Osteoblast (primary cell): ENCODE data around the gene TENM3. TPM values are rescaled to one million over a fixed set of nuclear protein-coding genes. Genes with fewer than 3 reads are reported as not detected.

Experiments
- DNase-seq: peaks from one replicate; pipeline ENCODE4 v3.0.0; 2011; ENCODE audit warnings: low spot score, mixed read lengths; ENCODE audit not compliant: insufficient read length; ENCODE audit errors: missing footprints
- H2AFZ ChIP-seq: 2 replicates; pipeline ENCODE4 v1.6.0; 2011; ENCODE audit warnings: mild to moderate bottlenecking, low read length
- H3K27ac ChIP-seq: 2 replicates; pipeline ENCODE4 v1.5.1; 2011; ENCODE audit warnings: mild to moderate bottlenecking, low read depth, low read length, moderate library complexity
- H3K27me3 ChIP-seq: 2 replicates; pipeline ENCODE4 v1.6.0; 2012; ENCODE audit warnings: mild to moderate bottlenecking, control low read depth, inconsistent platforms, low read length, moderate library complexity; ENCODE audit not compliant: insufficient read depth
- H3K36me3 ChIP-seq: 2 replicates; pipeline ENCODE4 v1.5.1; 2011; ENCODE audit warnings: mild to moderate bottlenecking, low read length, control low read depth, moderate library complexity; ENCODE audit not compliant: insufficient read depth
- H3K4me1 ChIP-seq: 2 replicates; pipeline ENCODE4 v1.5.1; 2011; ENCODE audit warnings: mild to moderate bottlenecking, low read length, control low read depth, moderate library complexity; ENCODE audit not compliant: insufficient read depth
- H3K4me2 ChIP-seq: 2 replicates; pipeline ENCODE4 v1.6.0; 2011; ENCODE audit warnings: mild to moderate bottlenecking, low read length; ENCODE audit not compliant: insufficient read depth
- H3K4me3 ChIP-seq: fragments of 200-600 bp; sonication (generic); 3 replicates; pipeline ENCODE4 v1.5.1; 2012; ENCODE audit warnings: mild to moderate bottlenecking, low read length, inconsistent platforms; ENCODE audit not compliant: insufficient read depth
- H3K79me2 ChIP-seq: 2 replicates; pipeline ENCODE4 v1.6.0; 2012; ENCODE audit warnings: mild to moderate bottlenecking, low read length, control low read depth, inconsistent platforms; ENCODE audit not compliant: insufficient read depth
- H3K9me3 ChIP-seq: 2 replicates; pipeline ENCODE4 v1.5.1; 2011; ENCODE audit warnings: low read depth, low read length, control low read depth
- H4K20me1 ChIP-seq: 2 replicates; pipeline ENCODE4 v1.6.0; 2012; ENCODE audit warnings: mild to moderate bottlenecking, low read length, control low read depth; ENCODE audit not compliant: insufficient read depth
- total RNA-seq: library from RNA; depleted of rRNA; stranded (reverse); fragments of >200 nt; gene quantifications from 2 replicates; pipeline ENCODE4 v1.2.3, GENCODE V29; 2012
- TF ChIP-seq, protein P1 (sequence below): IDR thresholded peaks from 2 replicates; pipeline ENCODE4 v1.5.1; 2011; ENCODE audit warnings: mild to moderate bottlenecking, low read depth, low read length, moderate library complexity; ENCODE audit errors: extremely low read depth

Gene TENM3
- total RNA-seq, 1 donor: 59.0 TPM

DNA sequence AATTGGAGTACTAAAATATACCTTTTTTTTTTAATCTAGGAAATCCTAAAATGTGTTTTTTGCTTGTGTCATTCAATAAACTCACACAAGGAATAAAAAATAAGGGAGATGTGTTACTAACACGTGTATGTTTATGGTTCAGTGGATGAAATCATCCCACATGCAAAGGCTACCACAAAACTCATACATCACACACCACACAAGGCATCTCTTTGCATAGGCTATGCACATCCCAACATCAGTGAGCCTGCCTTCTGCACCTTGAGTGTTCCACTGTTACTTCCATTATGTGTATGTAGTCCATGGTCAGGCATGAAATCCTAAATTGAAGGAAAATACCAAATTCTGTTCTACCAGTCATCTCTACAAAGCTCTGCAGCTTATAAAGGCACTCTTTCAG, 460.9 kb downstream of the TENM3 start:
- no peak overlapping the region for H3K4me2 ChIP-seq
- no peaks in the 10 kb centered on the region for H3K36me3 ChIP-seq
- TF ChIP-seq, protein P1, sequence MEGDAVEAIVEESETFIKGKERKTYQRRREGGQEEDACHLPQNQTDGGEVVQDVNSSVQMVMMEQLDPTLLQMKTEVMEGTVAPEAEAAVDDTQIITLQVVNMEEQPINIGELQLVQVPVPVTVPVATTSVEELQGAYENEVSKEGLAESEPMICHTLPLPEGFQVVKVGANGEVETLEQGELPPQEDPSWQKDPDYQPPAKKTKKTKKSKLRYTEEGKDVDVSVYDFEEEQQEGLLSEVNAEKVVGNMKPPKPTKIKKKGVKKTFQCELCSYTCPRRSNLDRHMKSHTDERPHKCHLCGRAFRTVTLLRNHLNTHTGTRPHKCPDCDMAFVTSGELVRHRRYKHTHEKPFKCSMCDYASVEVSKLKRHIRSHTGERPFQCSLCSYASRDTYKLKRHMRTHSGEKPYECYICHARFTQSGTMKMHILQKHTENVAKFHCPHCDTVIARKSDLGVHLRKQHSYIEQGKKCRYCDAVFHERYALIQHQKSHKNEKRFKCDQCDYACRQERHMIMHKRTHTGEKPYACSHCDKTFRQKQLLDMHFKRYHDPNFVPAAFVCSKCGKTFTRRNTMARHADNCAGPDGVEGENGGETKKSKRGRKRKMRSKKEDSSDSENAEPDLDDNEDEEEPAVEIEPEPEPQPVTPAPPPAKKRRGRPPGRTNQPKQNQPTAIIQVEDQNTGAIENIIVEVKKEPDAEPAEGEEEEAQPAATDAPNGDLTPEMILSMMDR: no peak
- H2AFZ ChIP-seq: no peak overlapping the region
- H3K4me3 ChIP-seq: no peak overlapping the region
- H3K79me2 ChIP-seq: no peaks in the 10 kb centered on the region
- no peaks in the 10 kb centered on the region for H4K20me1 ChIP-seq
- no peaks in the 10 kb centered on the region for H3K9me3 ChIP-seq
- H3K27me3 ChIP-seq: no peaks in the 10 kb centered on the region
- no peaks in the 10 kb centered on the region for H3K4me1 ChIP-seq
- no peak for DNase-seq
- no peak overlapping the region for H3K27ac ChIP-seq

DNA sequence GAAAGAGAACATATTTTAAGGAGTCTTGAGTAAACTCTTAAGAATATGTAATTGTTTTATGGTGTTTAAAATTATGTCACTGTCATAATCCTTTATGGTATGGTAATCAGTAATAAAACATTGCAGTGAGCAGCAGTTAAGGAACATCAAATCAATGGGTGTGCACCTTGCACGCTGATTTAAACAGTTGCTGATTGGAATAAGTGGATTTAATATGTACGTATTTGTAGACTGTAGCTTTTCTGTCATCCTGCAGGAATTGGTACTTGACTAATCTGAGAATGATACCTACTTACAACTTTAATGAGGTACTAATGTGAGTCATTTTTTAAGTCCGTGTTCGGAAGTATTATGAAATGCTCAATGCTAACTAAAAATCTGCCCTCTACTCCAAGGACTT, 461.7 kb downstream of the TENM3 start:
- TF ChIP-seq, protein P1: no peak

DNA sequence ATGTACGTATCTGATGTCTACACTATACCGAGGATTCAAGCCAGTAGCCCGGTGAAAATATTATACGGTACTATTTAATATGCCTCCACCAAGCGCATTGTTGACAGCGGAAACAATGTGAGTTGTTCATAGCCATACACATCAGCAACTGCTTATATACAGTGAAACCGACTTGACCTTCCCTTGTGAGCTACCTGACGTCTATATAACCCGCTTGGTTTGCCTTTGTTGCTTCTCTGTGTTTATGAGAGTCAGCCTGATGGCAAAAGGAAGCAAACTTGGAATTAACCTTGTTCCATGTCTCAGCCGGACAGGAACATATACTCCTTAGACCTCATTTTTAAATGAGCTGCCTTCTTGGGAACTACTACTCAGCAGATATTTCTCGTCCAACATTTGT, 462.2 kb downstream of the TENM3 start:
- Histone ChIP-seq H3K9me3 (no peaks in the 10 kb centered on the region), H3K4me2 (no peak overlapping the region), H3K36me3 (no peaks in the 10 kb centered on the region), H3K27me3 (no peaks in the 10 kb centered on the region), H3K4me1 (no peaks in the 10 kb centered on the region), H2AFZ (no peak overlapping the region), H3K27ac (no peak overlapping the region), H3K79me2 (no peaks in the 10 kb centered on the region), H4K20me1 (no peaks in the 10 kb centered on the region), H3K4me3 (no peak overlapping the region)
- DNase-seq: no peak
- TF ChIP-seq, protein P1: no peak

More for the DNA sequence above, 461.7 kb downstream of the TENM3 start:
- Histone ChIP-seq H3K27me3 (no peaks in the 10 kb centered on the region), H3K4me2 (no peak overlapping the region), H3K36me3 (no peaks in the 10 kb centered on the region), H3K4me3 (no peak overlapping the region), H3K27ac (no peak overlapping the region), H2AFZ (no peak overlapping the region), H3K4me1 (no peaks in the 10 kb centered on the region), H3K9me3 (no peaks in the 10 kb centered on the region), H3K79me2 (no peaks in the 10 kb centered on the region), H4K20me1 (no peaks in the 10 kb centered on the region)
- no peak for DNase-seq

DNA sequence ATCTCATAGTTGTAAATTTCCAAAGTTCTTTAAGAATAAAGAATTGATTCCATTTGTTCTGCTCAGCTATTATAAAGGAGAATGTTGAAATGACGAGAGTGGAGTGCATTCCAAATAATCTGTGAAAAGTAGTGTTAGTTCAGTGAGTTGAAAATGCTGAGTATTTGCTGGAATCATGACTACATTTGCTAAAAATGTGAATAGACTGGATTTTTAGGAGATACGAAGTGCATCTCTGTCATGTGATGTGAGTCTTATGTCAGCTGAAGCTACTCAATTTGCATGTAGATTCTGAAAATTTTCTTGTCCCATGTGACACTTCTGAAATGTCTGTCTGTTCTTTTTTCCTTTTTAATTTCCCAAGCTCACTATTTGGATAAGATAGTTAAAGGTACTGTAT, 468.0 kb downstream of the TENM3 start:
- no peaks in the 10 kb centered on the region for H4K20me1 ChIP-seq
- H3K79me2 ChIP-seq: no peaks in the 10 kb centered on the region
- TF ChIP-seq, protein P1: no peak
- no peak overlapping the region for H3K4me3 ChIP-seq
- no peak for DNase-seq
- H3K36me3 ChIP-seq: no peaks in the 10 kb centered on the region
- H3K4me2 ChIP-seq: no peak overlapping the region
- H3K4me1 ChIP-seq: no peaks in the 10 kb centered on the region
- no peaks in the 10 kb centered on the region for H3K27me3 ChIP-seq
- no peaks in the 10 kb centered on the region for H3K9me3 ChIP-seq
- H3K27ac ChIP-seq: no peak overlapping the region
- no peak overlapping the region for H2AFZ ChIP-seq
